Activated naive CD8-positive, alpha-beta T cell treated with anti-CD3 and anti-CD28 coated beads for 36 hours (primary cell): ENCODE results near the gene GHITM. TPM values are rescaled to one million over a fixed set of nuclear protein-coding genes. Genes with fewer than 3 reads are reported as not detected.
A peak's percentile ranks its signal among the peaks of the same experiment; 100 is the strongest.
"Not testable (repeated sequence)": the region's sequence is repeated elsewhere in the genome, so short reads cannot be mapped to it uniquely, and the experiment has no call there.

Source experiments
- DNase-seq: peaks from one replicate; pipeline ENCODE4 v3.0.0; 2021
- H3K27ac Mint-ChIP-seq: one replicate; pipeline ENCODE4 v1.8.0; 2022; ENCODE audit warnings: mild to moderate bottlenecking, moderate library complexity, mixed read lengths
- H3K27me3 Mint-ChIP-seq: one replicate; pipeline ENCODE4 v1.8.0; 2022; ENCODE audit warnings: mild to moderate bottlenecking, mixed read lengths
- H3K36me3 Mint-ChIP-seq: one replicate; pipeline ENCODE4 v1.8.0; 2021; ENCODE audit warnings: mild to moderate bottlenecking, mixed read lengths
- H3K4me1 Mint-ChIP-seq: one replicate; pipeline ENCODE4 v1.8.0; 2021; ENCODE audit warnings: mixed read lengths
- H3K4me3 Mint-ChIP-seq: one replicate; pipeline ENCODE4 v1.8.0; 2022; ENCODE audit warnings: mild to moderate bottlenecking, moderate library complexity, mixed read lengths
- H3K9me3 Mint-ChIP-seq: one replicate; pipeline ENCODE4 v1.8.0; 2022; ENCODE audit warnings: mixed read lengths
- total RNA-seq, 2 experiments: library from RNA; stranded (reverse); gene quantifications; one replicate each; pipeline ENCODE4 v1.2.3, GENCODE V29; 2021

GHITM gene
- total RNA-seq, 2 experiments from 2014 or later, result 218 to 227 TPM

DNA sequence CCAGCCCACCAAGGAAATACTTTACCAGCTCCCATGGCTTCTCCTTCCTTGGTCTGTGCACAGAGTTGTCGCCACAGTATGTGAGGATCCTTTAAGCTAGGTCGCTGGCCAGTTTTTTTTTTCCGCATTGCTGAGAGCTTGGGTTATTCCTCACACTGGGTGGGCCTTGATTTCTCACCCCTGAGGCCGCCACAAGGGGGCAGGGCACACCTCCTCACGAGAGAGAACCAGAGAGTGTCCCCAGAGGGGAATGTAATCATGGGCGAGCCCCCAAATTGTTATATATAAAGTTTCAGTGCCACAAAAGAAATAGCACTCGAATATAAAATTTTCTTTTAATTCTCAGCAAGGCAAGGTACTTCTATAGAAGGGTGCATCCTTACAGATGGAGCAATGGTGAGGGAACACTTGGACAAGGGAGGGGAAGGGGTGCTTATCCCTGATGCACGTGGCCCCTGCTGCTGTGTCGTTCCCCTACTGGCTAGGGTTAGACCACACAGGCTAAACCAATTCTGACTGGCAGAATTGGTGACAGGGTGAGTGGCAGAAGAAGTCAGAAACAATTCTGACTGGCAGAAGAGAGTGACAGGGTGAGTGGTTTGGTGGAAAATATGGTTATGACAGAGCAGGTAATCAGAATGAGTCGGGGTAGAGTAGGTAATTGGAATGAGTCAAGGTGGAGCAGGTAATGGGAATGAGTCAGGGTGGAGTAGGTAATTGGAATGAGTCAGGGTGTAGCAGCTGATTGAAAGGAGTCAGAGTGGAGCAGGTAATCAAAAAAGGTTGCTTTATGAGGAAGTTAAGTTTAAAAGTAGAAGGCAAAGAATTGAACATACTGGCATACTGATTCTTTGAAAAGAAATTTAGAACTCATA lies 13.2 kb upstream of the GHITM start:
- not testable (repeated sequence) for H3K36me3 Mint-ChIP-seq, H3K4me1 Mint-ChIP-seq, H3K4me3 Mint-ChIP-seq, H3K27ac Mint-ChIP-seq
- H3K9me3 Mint-ChIP-seq, result peaks cover 17% of the 10 kb centered on the region
- peaks cover 18% of the 10 kb centered on the region for H3K27me3 Mint-ChIP-seq
- DNase-seq, result peak; percentile 9

GRCh38 chr10:84126785-84127167 lies 12.5 kb upstream of the GHITM start:
- Mint-ChIP-seq H3K4me1 (no peaks in the 10 kb centered on the region), H3K36me3 (peaks cover 5% of the 10 kb centered on the region), H3K27me3 (peaks cover 18% of the 10 kb centered on the region), H3K27ac (no peak overlapping the region), H3K9me3 (peaks cover 17% of the 10 kb centered on the region), H3K4me3 (no peak overlapping the region)
- no peak for DNase-seq

DNA sequence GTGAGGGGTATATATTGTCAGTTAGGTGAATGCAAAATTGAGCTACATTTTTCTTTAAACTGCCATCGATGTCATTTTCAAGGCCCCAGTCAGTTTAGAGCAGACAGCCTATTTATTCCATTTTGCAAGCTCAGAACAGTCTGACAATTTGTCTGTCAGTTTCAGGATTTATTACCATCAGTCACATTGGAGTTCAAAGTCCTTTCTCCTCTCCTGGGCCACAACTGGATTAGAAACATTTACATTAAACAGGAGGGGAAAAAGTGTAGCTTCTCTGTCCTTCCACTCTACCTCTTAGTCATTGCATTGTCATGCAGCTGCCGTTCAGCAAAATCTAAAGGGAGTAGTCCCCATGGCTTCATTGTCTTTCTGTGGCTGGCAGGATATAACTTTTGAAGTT lies 3.5 kb upstream of the GHITM start:
- peaks cover 11% of the 10 kb centered on the region for H3K4me1 Mint-ChIP-seq
- H3K9me3 Mint-ChIP-seq, result no peaks in the 10 kb centered on the region
- no peak overlapping the region for H3K4me3 Mint-ChIP-seq
- DNase-seq, result no peak
- H3K27me3 Mint-ChIP-seq, result peaks cover 3% of the 10 kb centered on the region
- H3K27ac Mint-ChIP-seq, result no peak overlapping the region
- H3K36me3 Mint-ChIP-seq, result peaks cover 10% of the 10 kb centered on the region

DNA sequence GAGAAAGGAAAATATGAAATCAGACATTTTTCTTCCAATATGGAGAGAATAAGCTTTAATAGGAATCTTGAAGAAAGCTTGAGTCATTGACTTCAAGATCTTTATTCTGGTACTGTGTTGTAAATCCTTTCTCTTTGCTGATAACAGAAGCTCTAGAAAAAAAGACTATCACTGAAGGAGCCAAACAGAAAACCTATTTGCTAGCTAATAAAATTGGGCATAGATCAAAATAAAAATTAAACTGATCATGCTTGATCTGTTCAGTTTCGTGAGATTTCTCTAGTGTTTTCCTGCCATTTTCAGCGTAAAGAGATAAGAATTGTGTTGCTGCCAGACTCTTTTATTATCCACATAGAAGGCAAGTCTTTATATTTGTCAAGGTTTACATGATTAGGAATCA lies 1.5 kb upstream of the GHITM start:
- Mint-ChIP-seq H3K9me3 (no peaks in the 10 kb centered on the region), H3K4me3 (no peak overlapping the region), H3K27me3 (peaks cover 3% of the 10 kb centered on the region), H3K36me3 (peaks cover 17% of the 10 kb centered on the region), H3K4me1 (peaks cover 23% of the 10 kb centered on the region), H3K27ac (peak overlapping the region; percentile 98)
- DNase-seq, result no peak

DNA sequence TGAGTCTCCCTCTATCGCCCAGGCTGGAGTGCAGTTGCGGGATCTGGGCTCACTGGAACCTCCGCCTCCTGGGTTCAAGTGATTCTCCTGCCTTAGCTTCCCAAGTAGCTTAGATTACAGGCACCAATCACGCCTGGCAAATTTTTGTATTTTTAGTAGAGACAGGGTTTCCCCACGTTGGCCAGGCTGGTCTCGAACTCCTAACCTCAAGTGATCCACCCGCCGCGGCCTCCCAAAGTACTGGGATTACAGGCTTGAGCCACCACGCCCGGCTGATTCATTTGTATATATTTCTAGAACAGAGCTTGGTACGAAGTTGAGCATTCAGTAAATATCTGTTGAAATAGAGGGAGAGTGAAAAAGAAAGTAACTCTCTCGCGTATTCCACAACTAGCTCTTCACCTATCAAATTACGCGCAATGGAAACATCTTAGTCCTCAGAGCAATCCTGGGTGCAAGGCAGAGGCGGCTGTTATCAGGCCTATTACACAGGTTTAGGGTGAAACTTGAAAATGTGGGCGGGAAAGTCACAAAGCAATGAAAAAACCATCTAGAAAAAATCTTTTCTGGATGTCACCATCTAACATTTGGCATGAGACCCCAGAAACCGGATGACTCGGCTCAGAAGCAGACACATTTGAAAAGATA lies 707 bp upstream of the GHITM start:
- Mint-ChIP-seq H3K27me3 (peaks cover 3% of the 10 kb centered on the region), H3K9me3 (no peaks in the 10 kb centered on the region), H3K27ac (peak overlapping the region; percentile 98), H3K4me1 (peaks cover 28% of the 10 kb centered on the region), H3K4me3 (peak overlapping the region; percentile 95), H3K36me3 (peaks cover 20% of the 10 kb centered on the region)
- peak; percentile 64 for DNase-seq

DNA sequence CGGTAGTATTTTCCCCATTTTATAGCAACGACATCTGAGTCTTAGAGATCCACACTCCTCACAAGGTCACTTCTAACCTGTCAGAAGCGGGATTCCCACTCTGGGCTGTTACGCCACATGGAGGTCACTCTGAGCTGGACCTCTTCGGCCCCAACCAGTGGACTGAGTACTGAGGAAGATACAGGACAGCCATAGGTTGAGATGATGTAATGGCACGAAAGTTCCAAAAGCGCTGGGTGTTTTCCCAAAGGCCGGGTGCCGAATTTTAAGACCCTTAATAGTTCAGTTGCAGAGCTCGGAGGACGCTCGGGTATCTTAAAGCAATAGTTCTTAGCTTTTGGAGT lies 699 bp downstream of the GHITM start:
- Mint-ChIP-seq H3K4me1 (peaks cover 28% of the 10 kb centered on the region), H3K27me3 (peaks cover 3% of the 10 kb centered on the region), H3K4me3 (peak overlapping the region; percentile 95), H3K27ac (peak overlapping the region; percentile 98), H3K9me3 (no peaks in the 10 kb centered on the region), H3K36me3 (peaks cover 24% of the 10 kb centered on the region)
- peak; percentile 7 for DNase-seq

- H3K4me1 Mint-ChIP-seq, result peaks cover 21% of the 10 kb centered on the region
- no peak overlapping the region for H3K27ac Mint-ChIP-seq
- H3K9me3 Mint-ChIP-seq, result no peaks in the 10 kb centered on the region
- H3K36me3 Mint-ChIP-seq, result peaks cover 27% of the 10 kb centered on the region
- no peak overlapping the region for H3K4me3 Mint-ChIP-seq
- no peak for DNase-seq
- no peaks in the 10 kb centered on the region for H3K27me3 Mint-ChIP-seq
Observed at GRCh38 chr10:84147347-84147746, 8.0 kb downstream of the GHITM start.

DNA sequence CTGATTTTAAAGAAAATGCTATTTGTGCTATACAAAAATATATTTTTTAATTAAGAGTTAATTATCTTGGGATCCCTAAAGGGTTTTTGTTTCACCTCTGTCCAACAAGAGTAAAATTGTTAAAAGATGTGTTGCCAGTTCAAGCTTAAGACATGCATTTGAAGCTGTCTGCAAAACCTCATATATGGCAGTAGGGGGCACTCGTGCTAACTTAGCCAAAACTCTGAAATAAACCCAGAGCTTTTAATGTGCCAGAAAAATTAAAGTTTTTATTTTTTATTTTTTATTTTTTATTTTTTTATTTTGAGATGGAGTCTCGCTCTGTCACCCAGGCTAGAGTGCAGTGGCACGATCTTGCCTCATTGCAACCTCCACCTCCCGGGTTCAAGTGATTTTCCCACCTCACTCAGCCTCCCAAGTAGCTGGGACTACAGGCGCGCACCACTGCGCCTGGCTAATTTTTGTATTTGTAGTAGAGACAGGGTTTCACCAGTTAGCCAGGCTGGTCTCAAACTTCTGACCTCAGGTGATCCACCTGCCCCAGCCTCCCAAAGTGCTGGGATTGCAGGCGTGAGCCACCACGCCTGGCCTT lies 8.8 kb downstream of the GHITM start:
- not testable (repeated sequence) for H3K4me3 Mint-ChIP-seq, H3K9me3 Mint-ChIP-seq, DNase-seq, H3K27me3 Mint-ChIP-seq, H3K27ac Mint-ChIP-seq
- Mint-ChIP-seq H3K36me3 (peaks cover 25% of the 10 kb centered on the region), H3K4me1 (peaks cover 24% of the 10 kb centered on the region)

DNA sequence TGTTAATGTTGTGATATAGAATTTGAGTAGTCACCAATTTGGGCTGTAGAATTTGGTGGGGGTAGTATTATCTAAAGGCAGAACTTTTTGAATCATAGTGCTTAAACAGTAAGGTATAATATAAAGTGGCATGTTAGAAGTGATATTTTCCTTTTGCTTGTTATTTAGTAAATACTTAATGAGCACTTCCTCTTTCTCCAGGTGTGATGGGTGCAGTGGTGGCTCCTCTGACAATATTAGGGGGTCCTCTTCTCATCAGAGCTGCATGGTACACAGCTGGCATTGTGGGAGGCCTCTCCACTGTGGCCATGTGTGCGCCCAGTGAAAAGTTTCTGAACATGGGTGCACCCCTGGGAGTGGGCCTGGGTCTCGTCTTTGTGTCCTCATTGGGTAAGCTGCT lies 10.5 kb downstream of the GHITM start:
- Mint-ChIP-seq H3K27me3 (no peaks in the 10 kb centered on the region), H3K36me3 (peaks cover 23% of the 10 kb centered on the region), H3K27ac (no peak overlapping the region)

GRCh38 chr10:84152769-84153168 lies 13.5 kb downstream of the GHITM start:
- peak overlapping the region; percentile 67 for H3K27ac Mint-ChIP-seq
- no peaks in the 10 kb centered on the region for H3K9me3 Mint-ChIP-seq
- H3K36me3 Mint-ChIP-seq, result peaks cover 32% of the 10 kb centered on the region
- H3K4me1 Mint-ChIP-seq, result peaks cover 35% of the 10 kb centered on the region
- no peak for DNase-seq
- H3K4me3 Mint-ChIP-seq, result no peak overlapping the region
- H3K27me3 Mint-ChIP-seq, result no peaks in the 10 kb centered on the region

More for the DNA sequence above, 10.5 kb downstream of the GHITM start:
- Mint-ChIP-seq H3K4me3 (no peak overlapping the region), H3K4me1 (peaks cover 27% of the 10 kb centered on the region), H3K9me3 (no peaks in the 10 kb centered on the region)
- DNase-seq, result no peak

DNA sequence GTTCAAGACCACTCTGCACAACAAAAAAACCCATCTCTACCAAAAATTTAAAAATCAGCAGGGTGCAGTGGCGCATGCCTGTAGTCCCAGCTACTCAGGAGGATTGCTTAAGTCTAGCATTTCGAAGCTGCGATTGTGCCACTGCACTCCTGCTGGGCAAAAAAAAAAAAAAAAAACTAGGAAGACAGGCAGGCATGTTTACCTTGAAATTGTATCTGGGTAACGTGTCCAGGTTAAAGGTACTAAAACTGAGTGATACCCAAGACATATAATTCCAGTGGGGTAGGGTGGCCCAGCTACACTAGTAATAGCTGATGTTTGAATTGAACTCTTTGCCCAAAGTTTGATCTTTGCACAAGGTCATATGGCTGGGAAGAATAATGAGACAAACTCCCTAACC lies 16.2 kb downstream of the GHITM start:
- Mint-ChIP-seq H3K9me3 (no peaks in the 10 kb centered on the region), H3K27me3 (no peaks in the 10 kb centered on the region), H3K36me3 (peaks cover 26% of the 10 kb centered on the region), H3K4me3 (no peak overlapping the region), H3K4me1 (peaks cover 40% of the 10 kb centered on the region), H3K27ac (peak overlapping the region; percentile 54)
- DNase-seq, result no peak

DNA sequence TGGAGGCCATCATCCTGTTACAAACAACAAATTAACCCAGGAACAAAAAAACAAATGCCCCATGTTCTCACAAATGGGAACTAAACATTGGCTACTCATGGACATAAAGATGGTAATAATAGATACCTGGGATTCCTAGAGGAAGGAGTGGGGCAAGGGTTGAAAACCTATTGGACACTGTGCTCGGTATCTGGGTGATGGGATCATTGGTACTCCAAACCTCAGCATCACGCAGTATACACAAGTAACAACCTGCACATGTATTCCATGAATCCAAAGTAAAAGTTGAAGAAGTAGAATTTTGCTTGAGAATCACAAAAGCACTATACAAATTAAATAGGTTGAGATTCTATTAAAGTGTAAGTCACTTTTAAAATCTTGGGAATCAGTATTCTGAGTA lies 16.7 kb downstream of the GHITM start:
- H3K36me3 Mint-ChIP-seq, result peaks cover 21% of the 10 kb centered on the region
- DNase-seq, result no peak
- no peaks in the 10 kb centered on the region for H3K27me3 Mint-ChIP-seq
- H3K4me3 Mint-ChIP-seq, result no peak overlapping the region
- no peaks in the 10 kb centered on the region for H3K9me3 Mint-ChIP-seq
- H3K4me1 Mint-ChIP-seq, result peaks cover 37% of the 10 kb centered on the region
- H3K27ac Mint-ChIP-seq, result peak overlapping the region; percentile 72

DNA sequence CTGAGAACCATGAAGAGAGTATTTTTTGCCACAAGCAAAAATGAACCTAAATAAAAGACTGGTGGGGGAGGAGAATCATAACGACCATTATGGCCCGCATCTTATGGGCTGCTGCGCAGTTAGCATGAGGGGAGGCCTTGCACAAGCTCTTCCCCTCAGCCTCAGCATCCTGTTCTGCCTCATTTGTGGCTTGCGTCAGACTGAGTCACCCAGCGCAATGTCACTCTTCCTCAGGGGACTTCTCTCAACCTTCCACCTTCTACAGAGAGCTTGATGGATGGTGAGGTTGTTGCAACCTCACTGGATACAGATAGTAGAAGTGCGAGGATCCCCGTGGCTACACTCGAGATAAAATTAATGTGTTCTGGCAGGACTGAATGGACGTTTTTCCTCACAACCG lies 17.5 kb downstream of the GHITM start:
- no peaks in the 10 kb centered on the region for H3K27me3 Mint-ChIP-seq

GRCh38 chr10:84158061-84158460 lies 18.8 kb downstream of the GHITM start:
- Mint-ChIP-seq H3K36me3 (peaks cover 20% of the 10 kb centered on the region), H3K4me1 (peaks cover 28% of the 10 kb centered on the region)
- no peak for DNase-seq

More for the DNA sequence above, 17.5 kb downstream of the GHITM start:
- DNase-seq, result peak; percentile 62
- H3K9me3 Mint-ChIP-seq, result no peaks in the 10 kb centered on the region
- peaks cover 36% of the 10 kb centered on the region for H3K4me1 Mint-ChIP-seq
- no peak overlapping the region for H3K4me3 Mint-ChIP-seq
- peaks cover 20% of the 10 kb centered on the region for H3K36me3 Mint-ChIP-seq
- H3K27ac Mint-ChIP-seq, result peak overlapping the region; percentile 72

GRCh38 chr10:84158550-84158949 lies 19.2 kb downstream of the GHITM start:
- H3K27me3 Mint-ChIP-seq, result no peaks in the 10 kb centered on the region
- peaks cover 26% of the 10 kb centered on the region for H3K4me1 Mint-ChIP-seq
- DNase-seq, result no peak
- no peaks in the 10 kb centered on the region for H3K9me3 Mint-ChIP-seq
- peaks cover 20% of the 10 kb centered on the region for H3K36me3 Mint-ChIP-seq
- H3K27ac Mint-ChIP-seq, result no peak overlapping the region
- no peak overlapping the region for H3K4me3 Mint-ChIP-seq

More at GRCh38 chr10:84158061-84158460, 18.8 kb downstream of the GHITM start:
- Mint-ChIP-seq H3K9me3 (no peaks in the 10 kb centered on the region), H3K4me3 (no peak overlapping the region), H3K27me3 (no peaks in the 10 kb centered on the region), H3K27ac (no peak overlapping the region)
